HepG2 (cell line): ENCODE data around the gene GRIK5. TPM values are rescaled to one million over a fixed set of nuclear protein-coding genes. Genes with fewer than 3 reads are reported as not detected.

Source experiments
- ELF1 ChIP-seq: sonication (generic); formaldehyde crosslinking; IDR thresholded peaks from 2 replicates; pipeline ENCODE4 v1.4.0; 2020; ENCODE audit warnings: missing genetic modification reagents
- GATA4 ChIP-seq: sonication (generic); IDR thresholded peaks from 2 replicates; pipeline ENCODE4 v1.6.1; 2016; ENCODE audit warnings: antibody characterized with exemption, low read depth, borderline replicate concordance
- MED1 ChIP-seq: sonication (generic); formaldehyde crosslinking; IDR thresholded peaks from 2 replicates; pipeline ENCODE4 v1.4.0; 2020; ENCODE audit warnings: missing genetic modification reagents
- MXD4 ChIP-seq: IDR thresholded peaks from 2 replicates; pipeline ENCODE4 v1.6.1; 2016; ENCODE audit warnings: mild to moderate bottlenecking, missing biosample characterization, missing genetic modification reagents
- POLR2A ChIP-seq, 2 experiments: IDR thresholded peaks; 2 replicates each; pipeline ENCODE4 v1.6.1; 2011; ENCODE audit warnings: low read depth in 2 of 2, low read length in 2 of 2, mild to moderate bottlenecking in 1 of 2, moderate library complexity in 1 of 2; ENCODE audit not compliant: insufficient read depth in 1 of 2
- RBFOX2 ChIP-seq: fragments of 200-400 bp; formaldehyde crosslinking; IDR thresholded peaks from 2 replicates; pipeline ENCODE4 v1.6.1; 2017; ENCODE audit warnings: low read depth, mild to moderate bottlenecking, low read length
- RXRA ChIP-seq: sonication (generic); formaldehyde crosslinking; IDR thresholded peaks from 2 replicates; pipeline ENCODE4 v1.5.1; 2020; ENCODE audit warnings: missing genetic modification reagents
- SALL1 ChIP-seq: sonication (generic); formaldehyde crosslinking; IDR thresholded peaks from 2 replicates; pipeline ENCODE4 v1.8.0; 2022; ENCODE audit warnings: mild to moderate bottlenecking, missing genetic modification reagents
- SKI ChIP-seq: fragments of 450-650 bp; IDR thresholded peaks from one replicate; pipeline ENCODE4 v1.6.1; 2018; ENCODE audit warnings: mild to moderate bottlenecking; ENCODE audit not compliant: partially characterized antibody
- SNRNP70 ChIP-seq: fragments of 200-400 bp; formaldehyde crosslinking; IDR thresholded peaks from 2 replicates; pipeline ENCODE4 v1.6.1; 2017; ENCODE audit warnings: mild to moderate bottlenecking, low read depth, low read length, moderate library complexity
- TGIF2 ChIP-seq: IDR thresholded peaks from 2 replicates; pipeline ENCODE4 v1.6.1; 2016; ENCODE audit warnings: control low read depth, missing compliant biosample characterization
- THAP11 ChIP-seq: IDR thresholded peaks from 2 replicates; pipeline ENCODE4 v1.6.1; 2016; ENCODE audit warnings: missing biosample characterization, missing genetic modification reagents
- ZMYM4 ChIP-seq: sonication (generic); formaldehyde crosslinking; IDR thresholded peaks from 2 replicates; pipeline ENCODE4 v1.8.1; 2023; ENCODE audit warnings: mild to moderate bottlenecking, missing genetic modification reagents
- ZNF224 ChIP-seq: sonication (generic); formaldehyde crosslinking; IDR thresholded peaks from 2 replicates; pipeline ENCODE4 v1.5.0; 2020; ENCODE audit warnings: mild to moderate bottlenecking, missing genetic modification reagents
- ZNF572 ChIP-seq: sonication (generic); formaldehyde crosslinking; IDR thresholded peaks from 2 replicates; pipeline ENCODE4 v1.5.1; 2020; ENCODE audit warnings: mild to moderate bottlenecking, missing genetic modification reagents
- ZNF724P ChIP-seq: sonication (generic); formaldehyde crosslinking; IDR thresholded peaks from 2 replicates; pipeline ENCODE4 v1.8.0; 2022; ENCODE audit warnings: missing genetic modification reagents, borderline replicate concordance
- polyA plus RNA-seq, 8 experiments: library from polyadenylated mRNA; depleted of rRNA in 3 of 8; stranded (reverse) in 7 of 8; unstranded in 1 of 8; fragments of >200 nt; fragmentation: Illumina TruSeq in 4 of 8; extraction: Trizol in 4 of 8; gene quantifications; 2 replicates each; pipeline versions ENCODE4 v1.2.1 to v1.2.3, GENCODE V29; 2011 to 2016; ENCODE audit warnings: low read depth in 4 of 8, missing spikeins in 1 of 8, mixed read lengths in 1 of 8; ENCODE audit not compliant: insufficient read depth in 1 of 8
- total RNA-seq, 5 experiments: library from RNA; depleted of rRNA; stranded (reverse); fragments of >200 nt; fragmentation: Illumina TruSeq; extraction: Trizol; gene quantifications; 2 replicates each; pipeline ENCODE4 v1.2.3, GENCODE V29; 2016; ENCODE audit warnings: low read depth in 1 of 5
- TF ChIP-seq, protein P1 (sequence below): sonication (generic); formaldehyde crosslinking; IDR thresholded peaks from 2 replicates; pipeline ENCODE4 v1.8.1; 2023; ENCODE audit warnings: mild to moderate bottlenecking, missing genetic modification reagents
- TF ChIP-seq, protein P2 (sequence below): IDR thresholded peaks from 2 replicates; pipeline ENCODE4 v1.6.1; 2016; ENCODE audit warnings: mild to moderate bottlenecking
- TF ChIP-seq, protein P3 (sequence below): sonication (generic); formaldehyde crosslinking; IDR thresholded peaks from 2 replicates; pipeline ENCODE4 v1.9.0; 2021; ENCODE audit warnings: missing genetic modification reagents, mild to moderate bottlenecking, borderline replicate concordance
- TF ChIP-seq, protein P4 (sequence below): sonication (generic); formaldehyde crosslinking; IDR thresholded peaks from 2 replicates; pipeline ENCODE4 v1.5.1; 2020; ENCODE audit warnings: mild to moderate bottlenecking, missing genetic modification reagents, moderate library complexity

The GRIK5 gene
- total and polyA plus RNA-seq, 2 of the 13 experiments (the other 11 are each of a cell fraction or from before 2014, with no cell fraction given) = not detected

GRCh38 chr19:41959056-41960053, 110.7 kb downstream of the GRIK5 start, which contains the start of gene RABAC1 (continued):
- TF ChIP-seq, protein P1, sequence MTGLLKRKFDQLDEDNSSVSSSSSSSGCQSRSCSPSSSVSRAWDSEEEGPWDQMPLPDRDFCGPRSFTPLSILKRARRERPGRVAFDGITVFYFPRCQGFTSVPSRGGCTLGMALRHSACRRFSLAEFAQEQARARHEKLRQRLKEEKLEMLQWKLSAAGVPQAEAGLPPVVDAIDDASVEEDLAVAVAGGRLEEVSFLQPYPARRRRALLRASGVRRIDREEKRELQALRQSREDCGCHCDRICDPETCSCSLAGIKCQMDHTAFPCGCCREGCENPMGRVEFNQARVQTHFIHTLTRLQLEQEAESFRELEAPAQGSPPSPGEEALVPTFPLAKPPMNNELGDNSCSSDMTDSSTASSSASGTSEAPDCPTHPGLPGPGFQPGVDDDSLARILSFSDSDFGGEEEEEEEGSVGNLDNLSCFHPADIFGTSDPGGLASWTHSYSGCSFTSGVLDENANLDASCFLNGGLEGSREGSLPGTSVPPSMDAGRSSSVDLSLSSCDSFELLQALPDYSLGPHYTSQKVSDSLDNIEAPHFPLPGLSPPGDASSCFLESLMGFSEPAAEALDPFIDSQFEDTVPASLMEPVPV (CRISPR knock-in tag) = peak; percentile 30; the same call in 1 of the 2 replicates
- 0 out of 2 replicates have a peak, but pooled peaks have one; percentile 22 for TF ChIP-seq ZNF224 (CRISPR knock-in tag)
- TF ChIP-seq, protein P2, sequence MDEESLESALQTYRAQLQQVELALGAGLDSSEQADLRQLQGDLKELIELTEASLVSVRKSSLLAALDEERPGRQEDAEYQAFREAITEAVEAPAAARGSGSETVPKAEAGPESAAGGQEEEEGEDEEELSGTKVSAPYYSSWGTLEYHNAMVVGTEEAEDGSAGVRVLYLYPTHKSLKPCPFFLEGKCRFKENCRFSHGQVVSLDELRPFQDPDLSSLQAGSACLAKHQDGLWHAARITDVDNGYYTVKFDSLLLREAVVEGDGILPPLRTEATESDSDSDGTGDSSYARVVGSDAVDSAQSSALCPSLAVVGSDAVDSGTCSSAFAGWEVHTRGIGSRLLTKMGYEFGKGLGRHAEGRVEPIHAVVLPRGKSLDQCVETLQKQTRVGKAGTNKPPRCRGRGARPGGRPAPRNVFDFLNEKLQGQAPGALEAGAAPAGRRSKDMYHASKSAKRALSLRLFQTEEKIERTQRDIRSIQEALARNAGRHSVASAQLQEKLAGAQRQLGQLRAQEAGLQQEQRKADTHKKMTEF (CRISPR knock-in tag) = peak; percentile 45; the same call in 1 of the 2 replicates
- peak; percentile 74 for TF ChIP-seq ELF1 (CRISPR knock-in tag)
- no peak for TF ChIP-seq SKI
- TF ChIP-seq TGIF2 (CRISPR knock-in tag) = peak; percentile 32; the same call in 1 of the 2 replicates
- TF ChIP-seq ZNF724P (CRISPR knock-in tag) = 0 out of 2 replicates have a peak, but pooled peaks have one; percentile 29
- TF ChIP-seq SNRNP70 = no peak
- 0 out of 2 replicates have a peak, but pooled peaks have one; percentile 8 for TF ChIP-seq RXRA (CRISPR knock-in tag)
- no peak for TF ChIP-seq MED1 (CRISPR knock-in tag)
- TF ChIP-seq ZNF572 (CRISPR knock-in tag) = no peak
- TF ChIP-seq SALL1 (CRISPR knock-in tag) = 0 out of 2 replicates have a peak, but pooled peaks have one; percentile 21
- peak; percentile 98 for TF ChIP-seq THAP11 (CRISPR knock-in tag)
- TF ChIP-seq MXD4 (CRISPR knock-in tag) = 0 out of 2 replicates have a peak, but pooled peaks have one; percentile 10
- TF ChIP-seq, protein P3, sequence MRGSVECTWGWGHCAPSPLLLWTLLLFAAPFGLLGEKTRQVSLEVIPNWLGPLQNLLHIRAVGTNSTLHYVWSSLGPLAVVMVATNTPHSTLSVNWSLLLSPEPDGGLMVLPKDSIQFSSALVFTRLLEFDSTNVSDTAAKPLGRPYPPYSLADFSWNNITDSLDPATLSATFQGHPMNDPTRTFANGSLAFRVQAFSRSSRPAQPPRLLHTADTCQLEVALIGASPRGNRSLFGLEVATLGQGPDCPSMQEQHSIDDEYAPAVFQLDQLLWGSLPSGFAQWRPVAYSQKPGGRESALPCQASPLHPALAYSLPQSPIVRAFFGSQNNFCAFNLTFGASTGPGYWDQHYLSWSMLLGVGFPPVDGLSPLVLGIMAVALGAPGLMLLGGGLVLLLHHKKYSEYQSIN (CRISPR knock-in tag) = no peak
- TF ChIP-seq ZMYM4 (CRISPR knock-in tag) = 0 out of 2 replicates have a peak, but pooled peaks have one; percentile 17
- no peak for TF ChIP-seq GATA4
- TF ChIP-seq RBFOX2 = peak; percentile 60
- TF ChIP-seq, protein P4, sequence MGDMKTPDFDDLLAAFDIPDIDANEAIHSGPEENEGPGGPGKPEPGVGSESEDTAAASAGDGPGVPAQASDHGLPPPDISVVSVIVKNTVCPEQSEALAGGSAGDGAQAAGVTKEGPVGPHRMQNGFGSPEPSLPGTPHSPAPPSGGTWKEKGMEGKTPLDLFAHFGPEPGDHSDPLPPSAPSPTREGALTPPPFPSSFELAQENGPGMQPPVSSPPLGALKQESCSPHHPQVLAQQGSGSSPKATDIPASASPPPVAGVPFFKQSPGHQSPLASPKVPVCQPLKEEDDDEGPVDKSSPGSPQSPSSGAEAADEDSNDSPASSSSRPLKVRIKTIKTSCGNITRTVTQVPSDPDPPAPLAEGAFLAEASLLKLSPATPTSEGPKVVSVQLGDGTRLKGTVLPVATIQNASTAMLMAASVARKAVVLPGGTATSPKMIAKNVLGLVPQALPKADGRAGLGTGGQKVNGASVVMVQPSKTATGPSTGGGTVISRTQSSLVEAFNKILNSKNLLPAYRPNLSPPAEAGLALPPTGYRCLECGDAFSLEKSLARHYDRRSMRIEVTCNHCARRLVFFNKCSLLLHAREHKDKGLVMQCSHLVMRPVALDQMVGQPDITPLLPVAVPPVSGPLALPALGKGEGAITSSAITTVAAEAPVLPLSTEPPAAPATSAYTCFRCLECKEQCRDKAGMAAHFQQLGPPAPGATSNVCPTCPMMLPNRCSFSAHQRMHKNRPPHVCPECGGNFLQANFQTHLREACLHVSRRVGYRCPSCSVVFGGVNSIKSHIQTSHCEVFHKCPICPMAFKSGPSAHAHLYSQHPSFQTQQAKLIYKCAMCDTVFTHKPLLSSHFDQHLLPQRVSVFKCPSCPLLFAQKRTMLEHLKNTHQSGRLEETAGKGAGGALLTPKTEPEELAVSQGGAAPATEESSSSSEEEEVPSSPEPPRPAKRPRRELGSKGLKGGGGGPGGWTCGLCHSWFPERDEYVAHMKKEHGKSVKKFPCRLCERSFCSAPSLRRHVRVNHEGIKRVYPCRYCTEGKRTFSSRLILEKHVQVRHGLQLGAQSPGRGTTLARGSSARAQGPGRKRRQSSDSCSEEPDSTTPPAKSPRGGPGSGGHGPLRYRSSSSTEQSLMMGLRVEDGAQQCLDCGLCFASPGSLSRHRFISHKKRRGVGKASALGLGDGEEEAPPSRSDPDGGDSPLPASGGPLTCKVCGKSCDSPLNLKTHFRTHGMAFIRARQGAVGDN (CRISPR knock-in tag) = peak; percentile 43; the same call in 1 of the 2 replicates
- TF ChIP-seq POLR2A (IDR thresholded peaks at IDR 0.05; ENCODE audit: insufficient read depth in 1 of 2, low read depth in 2 of 2, low read length in 2 of 2) = peak; percentile 13 to 59; a peak in 3 of 4 replicates
